ENCODE measurements around the gene ORC5. TPM values are rescaled to one million over a fixed set of nuclear protein-coding genes. Genes with fewer than 3 reads are reported as not detected.
A peak's percentile ranks its signal among the peaks of the same experiment; 100 is the strongest.

ORC5 gene
- polyA plus RNA-seq, 1 experiment, result 16.8 TPM

- no peaks in the 10 kb centered on the region for H3K36me3 ChIP-seq (ENCODE audit: control insufficient read depth, insufficient read depth, low read length)
- TF ChIP-seq CTCF (IDR thresholded peaks at IDR 0.05; ENCODE audit: insufficient read depth, low read depth, low read length), result peak; percentile 92
- H3K4me3 ChIP-seq (ENCODE audit: low read depth, low read length), result no peak overlapping the region
- ChIA-PET POLR2A (no interaction called here), CTCF (interaction anchor here (0.8 to 3.0 kb wide), 19 partner anchors 8 to 695 kb away, joined by 3 to 29 read pairs (median 4); no protein-coding TSS in a partner anchor)
- H3K27me3 ChIP-seq (ENCODE audit: control insufficient read depth, insufficient read depth, low read length), result peaks cover 2% of the 10 kb centered on the region
- no peak for DNase-seq (ENCODE audit: low read depth)
Measured at GRCh38 chr7:104231054-104232046, 23.5 kb upstream of the ORC5 start.

- TF ChIP-seq CTCF (IDR thresholded peaks at IDR 0.05; ENCODE audit: insufficient read depth, low read depth, low read length), result no peak
- H3K36me3 ChIP-seq (ENCODE audit: control insufficient read depth, insufficient read depth, low read length), result no peaks in the 10 kb centered on the region
- DNase-seq (ENCODE audit: low read depth), result no peak
- H3K4me3 ChIP-seq (ENCODE audit: low read depth, low read length), result no peak overlapping the region
- CTCF ChIA-PET, result interaction anchor here (0.6 to 3.0 kb wide), 11 partner anchors 10 to 622 kb away, joined by 3 to 29 read pairs (median 4); no protein-coding TSS in a partner anchor
- POLR2A ChIA-PET, result no interaction called here
- H3K27me3 ChIP-seq (ENCODE audit: control insufficient read depth, insufficient read depth, low read length), result peaks cover 2% of the 10 kb centered on the region
Measured at GRCh38 chr7:104230606-104231005, 22.8 kb upstream of the ORC5 start.

- TF ChIP-seq CTCF (IDR thresholded peaks at IDR 0.05; ENCODE audit: insufficient read depth, low read depth, low read length), result no peak
- ChIA-PET CTCF (interaction anchor here (2.2 kb wide), 1 partner anchor 40 kb away, joined by 8 read pairs; no protein-coding TSS in a partner anchor), POLR2A (no interaction called here)
- no peaks in the 10 kb centered on the region for H3K36me3 ChIP-seq (ENCODE audit: control insufficient read depth, insufficient read depth, low read length)
- H3K4me3 ChIP-seq (ENCODE audit: low read depth, low read length), result no peak overlapping the region
- no peak for DNase-seq (ENCODE audit: low read depth)
- peaks cover 2% of the 10 kb centered on the region for H3K27me3 ChIP-seq (ENCODE audit: control insufficient read depth, insufficient read depth, low read length)
Measured at GRCh38 chr7:104228442-104228841, 20.6 kb upstream of the ORC5 start.

GRCh38 chr7:104225451-104225850 is 17.6 kb upstream of the ORC5 start:
- ChIA-PET POLR2A (no interaction called here), CTCF (interaction anchor here (0.7 to 1.2 kb wide), 3 partner anchors 9 to 693 kb away, joined by 3 read pairs; no protein-coding TSS in a partner anchor)

More at GRCh38 chr7:104225451-104225850, 17.6 kb upstream of the ORC5 start:
- Histone ChIP-seq H3K36me3 (ENCODE audit: control insufficient read depth, insufficient read depth, low read length) (no peaks in the 10 kb centered on the region), H3K27me3 (ENCODE audit: control insufficient read depth, insufficient read depth, low read length) (peaks cover under 1% of the 10 kb centered on the region), H3K4me3 (ENCODE audit: low read depth, low read length) (no peak overlapping the region)
- no peak for DNase-seq (ENCODE audit: low read depth)
- no peak for TF ChIP-seq CTCF (IDR thresholded peaks at IDR 0.05; ENCODE audit: insufficient read depth, low read depth, low read length)

Measured in BJ (cell line).